Activated T-helper 2 cell treated with anti-CD3 and anti-CD28 coated beads, Interferon-gamma antibody, Interleukin-2, Interleukin-4, amounts not matched to agents 10 μg/mL and 5 μg/mL and 100 μg/mL, durations not matched to agents 14 hours and 24 hours and 36 hours (primary cell): ENCODE results near the gene PIK3C2B. TPM values are rescaled to one million over a fixed set of nuclear protein-coding genes. Genes with fewer than 3 reads are reported as not detected.

Experiments
- DNase-seq: peaks from one replicate; pipeline ENCODE4 v3.0.0; 2021; ENCODE audit warnings: low spot score
- H3K27ac Mint-ChIP-seq: one replicate; pipeline ENCODE4 v1.8.0; 2021; ENCODE audit warnings: mixed read lengths
- H3K27me3 Mint-ChIP-seq: one replicate; pipeline ENCODE4 v1.8.0; 2021; ENCODE audit warnings: low read depth, mixed read lengths
- H3K36me3 Mint-ChIP-seq: one replicate; pipeline ENCODE4 v1.8.0; 2021; ENCODE audit warnings: low read depth, mixed read lengths
- H3K4me1 Mint-ChIP-seq: one replicate; pipeline ENCODE4 v1.8.0; 2021; ENCODE audit warnings: low read depth, mixed read lengths
- H3K4me3 Mint-ChIP-seq: one replicate; pipeline ENCODE4 v1.8.0; 2021; ENCODE audit warnings: low read depth, mild to moderate bottlenecking, moderate library complexity, mixed read lengths
- H3K9me3 Mint-ChIP-seq: one replicate; pipeline ENCODE4 v1.8.0; 2021; ENCODE audit warnings: mixed read lengths
- intact Hi-C: fragments of 100-400 bp; cut with micrococcal nuclease; formaldehyde crosslinking; loops from one replicate; pipeline ENCODE4 v1.15.1; 2023
- total RNA-seq: library from RNA; stranded (reverse); gene quantifications from 2 replicates; pipeline ENCODE4 v1.2.3, GENCODE V29; 2022

Gene PIK3C2B
- total RNA-seq, 1 donor from 2014 or later = 18.5 TPM

GRCh38 chr1:204459706-204460105 lies 34.9 kb downstream of the PIK3C2B start:
- Mint-ChIP-seq H3K9me3 (no peaks in the 10 kb centered on the region), H3K27me3 (no peaks in the 10 kb centered on the region), H3K4me3 (no peak overlapping the region), H3K36me3 (peaks cover 34% of the 10 kb centered on the region), H3K4me1 (peaks cover 40% of the 10 kb centered on the region), H3K27ac (no peak overlapping the region)
- DNase-seq = no peak
- intact Hi-C loops = no loop called here

- intact Hi-C loops = no loop called here
- peaks cover 32% of the 10 kb centered on the region for H3K36me3 Mint-ChIP-seq
- H3K27me3 Mint-ChIP-seq = no peaks in the 10 kb centered on the region
- H3K4me3 Mint-ChIP-seq = no peak overlapping the region
- no peaks in the 10 kb centered on the region for H3K9me3 Mint-ChIP-seq
- no peak overlapping the region for H3K27ac Mint-ChIP-seq
- DNase-seq = no peak
- peaks cover 30% of the 10 kb centered on the region for H3K4me1 Mint-ChIP-seq
Observed at GRCh38 chr1:204457666-204458065, 36.9 kb downstream of the PIK3C2B start.

- intact Hi-C loops = no loop called here
- no peak overlapping the region for H3K27ac Mint-ChIP-seq
- peaks cover 32% of the 10 kb centered on the region for H3K36me3 Mint-ChIP-seq
- no peaks in the 10 kb centered on the region for H3K27me3 Mint-ChIP-seq
- H3K4me3 Mint-ChIP-seq = no peak overlapping the region
- H3K4me1 Mint-ChIP-seq = peaks cover 25% of the 10 kb centered on the region
- no peak for DNase-seq
- no peaks in the 10 kb centered on the region for H3K9me3 Mint-ChIP-seq
Observed at GRCh38 chr1:204456826-204457442, 37.7 kb downstream of the PIK3C2B start.

- Mint-ChIP-seq H3K27ac (no peak overlapping the region), H3K4me3 (no peak overlapping the region), H3K9me3 (no peaks in the 10 kb centered on the region), H3K4me1 (peaks cover 17% of the 10 kb centered on the region), H3K36me3 (peaks cover 28% of the 10 kb centered on the region), H3K27me3 (no peaks in the 10 kb centered on the region)
- intact Hi-C loops = no loop called here
- DNase-seq = no peak
Observed at GRCh38 chr1:204455831-204456145, 38.8 kb downstream of the PIK3C2B start.

GRCh38 chr1:204455063-204455830 lies 39.4 kb downstream of the PIK3C2B start:
- no peaks in the 10 kb centered on the region for H3K9me3 Mint-ChIP-seq
- H3K27me3 Mint-ChIP-seq = no peaks in the 10 kb centered on the region
- intact Hi-C loops = no loop called here
- DNase-seq = no peak
- no peak overlapping the region for H3K27ac Mint-ChIP-seq
- peaks cover 23% of the 10 kb centered on the region for H3K36me3 Mint-ChIP-seq
- H3K4me3 Mint-ChIP-seq = no peak overlapping the region
- H3K4me1 Mint-ChIP-seq = peaks cover 15% of the 10 kb centered on the region

GRCh38 chr1:204454476-204454875 lies 40.1 kb downstream of the PIK3C2B start:
- Mint-ChIP-seq H3K27ac (no peak overlapping the region), H3K4me3 (no peak overlapping the region), H3K4me1 (peaks cover 15% of the 10 kb centered on the region), H3K9me3 (no peaks in the 10 kb centered on the region), H3K36me3 (peaks cover 15% of the 10 kb centered on the region), H3K27me3 (no peaks in the 10 kb centered on the region)
- DNase-seq = no peak
- intact Hi-C loops = no loop called here

GRCh38 chr1:204453141-204453772 lies 41.3 kb downstream of the PIK3C2B start:
- peak; percentile 42 for DNase-seq
- Mint-ChIP-seq H3K4me3 (peak overlapping the region; percentile 52), H3K4me1 (peaks cover 15% of the 10 kb centered on the region), H3K27ac (peak overlapping the region; percentile 89), H3K27me3 (no peaks in the 10 kb centered on the region), H3K9me3 (no peaks in the 10 kb centered on the region), H3K36me3 (peaks cover 10% of the 10 kb centered on the region)
- intact Hi-C loops = no loop called here

- no peaks in the 10 kb centered on the region for H3K27me3 Mint-ChIP-seq
- no peaks in the 10 kb centered on the region for H3K9me3 Mint-ChIP-seq
- no peak for DNase-seq
- H3K36me3 Mint-ChIP-seq = peaks cover 13% of the 10 kb centered on the region
- peaks cover 17% of the 10 kb centered on the region for H3K4me1 Mint-ChIP-seq
- no peak overlapping the region for H3K4me3 Mint-ChIP-seq
- H3K27ac Mint-ChIP-seq = peak overlapping the region; percentile 44
- intact Hi-C loops = no loop called here
Observed at GRCh38 chr1:204451352-204452124, 43.1 kb downstream of the PIK3C2B start.

- Mint-ChIP-seq H3K4me3 (no peak overlapping the region), H3K4me1 (peaks cover 18% of the 10 kb centered on the region), H3K9me3 (no peaks in the 10 kb centered on the region), H3K27ac (peak overlapping the region; percentile 46), H3K36me3 (peaks cover 16% of the 10 kb centered on the region), H3K27me3 (no peaks in the 10 kb centered on the region)
- DNase-seq = no peak
- intact Hi-C loops = no loop called here
Observed at GRCh38 chr1:204450461-204451257, 43.9 kb downstream of the PIK3C2B start.

- H3K4me1 Mint-ChIP-seq = peaks cover 18% of the 10 kb centered on the region
- H3K27me3 Mint-ChIP-seq = no peaks in the 10 kb centered on the region
- H3K27ac Mint-ChIP-seq = no peak overlapping the region
- DNase-seq = no peak
- intact Hi-C loops = no loop called here
- peaks cover 14% of the 10 kb centered on the region for H3K36me3 Mint-ChIP-seq
- no peak overlapping the region for H3K4me3 Mint-ChIP-seq
- H3K9me3 Mint-ChIP-seq = no peaks in the 10 kb centered on the region
Observed at GRCh38 chr1:204449678-204450280, 44.8 kb downstream of the PIK3C2B start.

GRCh38 chr1:204448991-204449677 lies 45.5 kb downstream of the PIK3C2B start:
- no peak for DNase-seq
- Mint-ChIP-seq H3K4me3 (no peak overlapping the region), H3K27me3 (no peaks in the 10 kb centered on the region), H3K4me1 (peaks cover 22% of the 10 kb centered on the region), H3K27ac (no peak overlapping the region), H3K36me3 (peaks cover 14% of the 10 kb centered on the region), H3K9me3 (no peaks in the 10 kb centered on the region)
- intact Hi-C loops = no loop called here
